T-helper 1 cell treated with Interleukin-12 subunit alpha and Interleukin-12 subunit beta and Interleukin-4 antibody, amounts not matched to agents 30 μg/mL and 1 μg/mL, for 36 hours (primary cell): ENCODE results near the gene TBL3.

Experiments
- H3K27ac Mint-ChIP-seq: one replicate; pipeline ENCODE4 v1.8.0; 2021; ENCODE audit warnings: mild to moderate bottlenecking, mixed read lengths
- H3K27me3 Mint-ChIP-seq: one replicate; pipeline ENCODE4 v1.8.0; 2021; ENCODE audit warnings: low read depth, mixed read lengths
- H3K36me3 Mint-ChIP-seq: one replicate; pipeline ENCODE4 v1.8.0; 2021; ENCODE audit warnings: low read depth, mixed read lengths
- H3K4me1 Mint-ChIP-seq: one replicate; pipeline ENCODE4 v1.8.0; 2021; ENCODE audit warnings: low read depth, mixed read lengths
- H3K4me3 Mint-ChIP-seq: one replicate; pipeline ENCODE4 v1.8.0; 2021; ENCODE audit warnings: mild to moderate bottlenecking, moderate library complexity, mixed read lengths
- H3K9me3 Mint-ChIP-seq: one replicate; pipeline ENCODE4 v1.8.0; 2021; ENCODE audit warnings: mixed read lengths

Gene TBL3

DNA sequence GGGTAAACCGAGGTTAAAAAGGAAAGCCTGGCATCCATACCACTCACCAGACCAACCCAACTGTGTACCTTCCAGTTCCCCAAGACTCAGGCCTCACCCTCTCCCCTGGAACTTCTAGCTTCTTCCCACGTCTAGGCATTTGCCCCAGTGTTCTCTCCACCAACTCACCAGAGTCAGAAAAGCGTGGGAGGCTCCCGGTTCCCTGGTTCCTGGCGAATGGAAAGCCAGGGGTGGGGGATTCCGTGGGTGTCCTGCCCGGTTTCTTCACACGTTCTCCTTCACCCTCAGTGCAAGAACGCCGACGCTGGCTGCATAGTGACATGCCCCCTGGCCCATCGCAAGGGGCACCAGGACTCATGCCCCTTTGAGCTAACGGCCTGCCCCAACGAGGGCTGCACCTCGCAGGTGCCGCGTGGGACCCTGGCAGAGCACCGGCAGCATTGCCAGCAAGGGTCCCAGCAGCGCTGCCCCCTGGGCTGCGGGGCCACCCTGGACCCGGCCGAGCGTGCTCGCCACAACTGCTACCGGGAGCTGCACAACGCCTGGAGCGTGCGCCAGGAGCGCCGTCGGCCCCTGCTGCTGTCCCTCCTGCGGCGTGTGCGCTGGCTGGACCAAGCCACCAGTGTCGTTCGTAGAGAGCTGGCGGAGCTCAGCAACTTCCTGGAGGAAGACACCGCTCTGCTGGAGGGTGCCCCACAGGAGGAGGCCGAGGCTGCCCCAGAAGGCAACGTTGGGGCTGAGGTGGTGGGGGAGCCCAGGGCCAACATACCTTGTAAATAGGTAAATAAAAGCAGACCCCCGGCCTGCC lies 3.5 kb upstream of the TBL3 start:
- no peak overlapping the region for H3K27ac Mint-ChIP-seq
- H3K4me3 Mint-ChIP-seq = no peak overlapping the region
- no peaks in the 10 kb centered on the region for H3K9me3 Mint-ChIP-seq
- H3K36me3 Mint-ChIP-seq = peaks cover 14% of the 10 kb centered on the region
- H3K27me3 Mint-ChIP-seq = no peaks in the 10 kb centered on the region
- H3K4me1 Mint-ChIP-seq = peaks cover 29% of the 10 kb centered on the region

DNA sequence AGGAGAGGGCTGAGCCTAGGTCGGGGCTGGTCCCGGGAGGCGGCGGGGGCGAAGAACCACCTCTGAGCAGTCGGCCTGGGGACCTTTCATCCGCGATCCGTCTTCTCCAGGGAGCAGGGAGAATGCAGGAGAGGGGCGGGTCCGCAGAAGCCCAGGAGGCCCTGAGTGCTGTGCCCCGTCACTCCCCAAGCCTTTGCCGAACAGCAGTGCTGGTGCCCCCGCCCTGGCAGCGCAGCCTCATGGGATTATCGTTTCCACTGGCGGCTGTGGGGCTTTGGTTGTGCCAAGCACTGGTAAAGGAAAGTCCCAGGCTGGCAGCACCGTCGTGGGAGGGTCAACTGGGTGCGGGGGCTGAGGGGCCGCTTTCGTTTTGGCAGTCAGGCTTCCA lies 631 bp downstream of the TBL3 start:
- Mint-ChIP-seq H3K27me3 (no peaks in the 10 kb centered on the region), H3K36me3 (peaks cover 7% of the 10 kb centered on the region)

DNA sequence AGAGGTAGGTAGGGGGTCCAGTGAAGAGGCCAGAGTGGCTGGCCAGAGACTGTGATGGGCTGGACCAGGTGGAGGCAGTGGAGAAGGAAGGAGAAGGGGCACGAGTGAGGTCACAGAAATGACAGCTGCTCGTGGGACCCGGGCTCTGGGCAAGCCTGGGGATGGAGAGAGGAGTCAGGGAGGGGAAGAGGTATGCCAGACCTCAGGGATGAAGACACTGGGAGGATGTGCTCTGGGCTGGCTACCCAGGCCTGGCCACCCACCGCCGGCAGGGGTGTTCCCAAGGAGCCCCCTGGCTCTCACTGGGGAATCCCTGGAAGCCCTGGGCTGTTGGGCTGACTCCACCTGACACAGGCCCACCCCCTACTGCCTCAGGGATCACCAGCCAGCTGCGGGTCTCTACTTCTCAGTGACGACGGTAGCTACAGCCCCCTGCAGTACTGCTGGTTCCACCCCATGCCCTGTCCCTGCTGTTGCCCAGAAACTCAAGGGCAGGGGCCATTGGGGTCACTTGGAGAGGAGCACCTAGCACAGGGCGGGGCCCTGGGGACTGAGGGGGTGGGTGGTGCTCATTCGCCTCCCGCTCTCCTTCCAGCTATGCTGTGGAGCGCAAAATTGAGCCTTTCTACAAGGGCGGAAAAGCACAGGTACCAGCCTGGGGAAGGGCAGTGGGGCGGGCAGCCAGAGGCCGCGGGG lies 1.8 kb downstream of the TBL3 start:
- Mint-ChIP-seq H3K27me3 (no peaks in the 10 kb centered on the region), H3K36me3 (peaks cover 9% of the 10 kb centered on the region), H3K4me1 (peaks cover 16% of the 10 kb centered on the region), H3K27ac (no peak overlapping the region), H3K4me3 (no peak overlapping the region), H3K9me3 (no peaks in the 10 kb centered on the region)

More for the DNA sequence above, 631 bp downstream of the TBL3 start:
- Mint-ChIP-seq H3K27ac (peak overlapping the region; percentile 32), H3K4me3 (peak overlapping the region; percentile 90), H3K9me3 (no peaks in the 10 kb centered on the region), H3K4me1 (peaks cover 16% of the 10 kb centered on the region)

DNA sequence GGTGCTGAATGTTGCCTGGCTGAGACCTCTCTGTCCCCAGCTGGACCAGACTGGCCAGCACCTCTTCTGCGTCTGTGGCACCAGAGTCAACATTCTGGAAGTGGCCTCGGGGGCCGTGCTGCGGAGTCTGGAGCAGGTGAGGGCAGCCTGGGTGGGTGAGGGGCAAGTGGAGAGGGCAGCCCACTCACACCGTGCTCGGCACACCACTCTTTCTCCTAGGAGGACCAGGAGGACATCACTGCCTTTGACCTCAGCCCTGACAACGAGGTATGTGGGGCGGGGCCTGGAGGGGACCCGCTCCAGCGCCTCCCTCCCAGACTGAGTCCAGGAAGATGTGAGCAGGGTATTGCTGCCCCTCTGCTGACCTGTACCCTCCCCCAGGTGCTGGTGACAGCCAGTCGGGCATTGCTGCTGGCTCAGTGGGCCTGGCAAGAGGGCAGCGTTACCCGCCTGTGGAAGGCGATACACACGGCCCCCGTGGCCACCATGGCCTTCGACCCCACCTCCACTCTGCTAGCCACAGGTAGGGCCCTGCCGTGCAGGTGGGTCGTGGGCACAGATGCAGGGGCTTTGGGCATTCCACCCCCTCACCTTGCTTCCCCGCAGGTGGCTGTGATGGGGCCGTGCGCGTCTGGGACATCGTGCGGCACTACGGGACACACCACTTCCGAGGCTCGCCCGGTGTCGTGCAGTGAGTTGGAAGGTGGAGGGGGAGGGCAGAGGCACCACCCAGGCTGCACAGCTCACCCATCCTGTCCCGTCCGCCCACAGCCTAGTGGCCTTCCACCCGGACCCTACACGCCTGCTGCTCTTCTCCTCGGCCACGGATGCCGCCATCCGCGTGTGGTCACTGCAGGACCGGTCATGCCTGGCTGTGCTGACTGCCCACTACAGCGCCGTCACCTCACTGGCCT lies 2.6 kb downstream of the TBL3 start:
- no peak overlapping the region for H3K27ac Mint-ChIP-seq
- H3K36me3 Mint-ChIP-seq = peaks cover 9% of the 10 kb centered on the region
- no peaks in the 10 kb centered on the region for H3K27me3 Mint-ChIP-seq
- no peaks in the 10 kb centered on the region for H3K9me3 Mint-ChIP-seq
- H3K4me1 Mint-ChIP-seq = peaks cover 16% of the 10 kb centered on the region
- no peak overlapping the region for H3K4me3 Mint-ChIP-seq

DNA sequence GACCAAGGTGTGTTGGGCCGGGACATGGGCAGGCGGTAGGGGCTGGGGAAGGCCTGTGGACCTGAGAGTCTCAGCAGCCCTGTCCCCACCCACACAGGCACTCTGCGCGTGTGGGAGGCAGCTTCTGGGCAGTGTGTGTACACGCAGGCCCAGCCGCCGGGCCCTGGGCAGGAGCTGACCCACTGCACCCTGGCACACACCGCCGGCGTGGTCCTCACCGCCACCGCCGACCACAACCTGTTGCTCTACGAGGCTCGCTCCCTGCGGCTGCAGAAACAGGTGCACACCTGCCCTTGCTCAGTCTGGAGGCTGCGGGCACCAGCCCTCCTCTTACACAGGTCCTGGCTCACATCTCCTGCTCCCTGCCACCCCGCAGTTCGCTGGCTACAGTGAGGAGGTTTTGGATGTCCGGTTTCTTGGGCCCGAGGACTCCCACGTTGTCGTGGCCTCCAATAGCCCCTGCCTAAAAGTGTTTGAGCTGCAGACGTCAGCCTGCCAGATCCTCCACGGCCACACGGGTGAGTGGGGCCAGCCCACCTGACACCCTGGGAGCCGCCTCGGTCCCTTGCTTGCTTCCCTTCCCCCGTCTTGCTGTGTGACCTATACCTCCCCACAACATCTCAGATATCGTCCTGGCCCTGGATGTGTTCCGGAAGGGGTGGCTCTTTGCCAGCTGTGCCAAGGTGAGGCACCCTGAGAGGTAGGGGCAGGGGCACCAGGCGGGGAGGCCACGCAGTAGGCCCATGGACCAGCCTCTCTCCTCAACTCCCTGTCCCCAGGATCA lies 3.8 kb downstream of the TBL3 start:
- H3K4me3 Mint-ChIP-seq = no peak overlapping the region

DNA sequence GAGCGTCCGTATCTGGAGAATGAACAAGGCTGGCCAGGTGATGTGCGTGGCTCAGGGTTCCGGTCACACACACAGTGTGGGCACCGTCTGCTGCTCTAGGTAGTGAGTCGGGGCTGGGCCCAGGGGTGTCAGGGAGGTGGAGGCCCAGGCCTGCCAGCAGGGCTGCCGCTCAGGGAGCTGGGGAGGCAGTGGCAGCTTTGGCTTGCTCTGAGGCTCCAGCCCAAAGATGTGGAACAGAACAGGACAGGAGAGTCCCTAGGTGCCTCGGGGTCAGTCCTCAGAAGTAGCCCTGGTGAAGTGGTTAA lies 4.3 kb downstream of the TBL3 start:
- Mint-ChIP-seq H3K9me3 (no peaks in the 10 kb centered on the region), H3K4me1 (peaks cover 12% of the 10 kb centered on the region), H3K4me3 (no peak overlapping the region), H3K36me3 (peaks cover 9% of the 10 kb centered on the region), H3K27ac (no peak overlapping the region), H3K27me3 (peaks cover 10% of the 10 kb centered on the region)

More for the DNA sequence above, 3.8 kb downstream of the TBL3 start:
- Mint-ChIP-seq H3K9me3 (no peaks in the 10 kb centered on the region), H3K4me1 (peaks cover 16% of the 10 kb centered on the region), H3K27ac (no peak overlapping the region), H3K27me3 (peaks cover 4% of the 10 kb centered on the region), H3K36me3 (peaks cover 9% of the 10 kb centered on the region)

GRCh38 chr16:1976951-1977874 lies 5.4 kb downstream of the TBL3 start:
- Mint-ChIP-seq H3K9me3 (no peaks in the 10 kb centered on the region), H3K4me1 (peaks cover 7% of the 10 kb centered on the region), H3K27me3 (peaks cover 20% of the 10 kb centered on the region), H3K27ac (no peak overlapping the region), H3K4me3 (no peak overlapping the region), H3K36me3 (peaks cover 7% of the 10 kb centered on the region)

GRCh38 chr16:1977875-1978268 lies 6.0 kb downstream of the TBL3 start:
- Mint-ChIP-seq H3K36me3 (peaks cover 7% of the 10 kb centered on the region), H3K9me3 (no peaks in the 10 kb centered on the region), H3K27ac (no peak overlapping the region), H3K27me3 (peaks cover 27% of the 10 kb centered on the region), H3K4me3 (no peak overlapping the region), H3K4me1 (peaks cover 3% of the 10 kb centered on the region)

DNA sequence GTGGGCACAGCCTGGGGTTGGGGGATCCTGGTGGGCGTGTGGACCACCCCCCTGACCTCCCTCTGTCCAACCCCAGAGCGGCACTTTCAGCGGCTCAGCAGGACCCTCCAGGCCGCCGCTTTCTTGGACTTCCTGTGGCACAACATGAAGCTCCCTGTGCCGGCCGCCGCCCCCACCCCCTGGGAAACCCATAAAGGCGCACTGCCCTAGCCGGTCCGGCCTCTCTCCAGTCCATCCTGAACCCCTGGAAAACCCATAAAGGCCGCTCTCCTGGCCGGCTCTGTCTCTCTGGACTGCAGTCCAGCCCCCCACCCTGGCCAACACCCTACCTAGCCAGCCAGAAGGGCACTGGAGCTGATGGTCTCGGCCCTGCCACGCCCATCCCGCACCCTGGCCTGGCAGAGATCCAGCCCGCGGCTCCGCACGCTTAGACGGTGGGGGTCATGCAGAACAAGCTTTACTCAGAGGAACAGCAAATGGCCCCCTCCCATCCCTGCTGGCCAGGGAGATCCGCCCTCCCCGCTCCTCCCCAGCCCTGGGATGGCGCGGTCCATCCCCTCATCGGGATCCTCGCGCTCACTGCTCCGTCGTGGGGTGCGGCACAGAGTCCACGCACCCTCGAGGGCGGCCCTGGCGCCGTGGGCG lies 6.7 kb downstream of the TBL3 start:
- peaks cover 31% of the 10 kb centered on the region for H3K27me3 Mint-ChIP-seq
- H3K9me3 Mint-ChIP-seq = no peaks in the 10 kb centered on the region
- H3K4me3 Mint-ChIP-seq = no peak overlapping the region
- H3K36me3 Mint-ChIP-seq = peaks cover 5% of the 10 kb centered on the region
- peaks cover 5% of the 10 kb centered on the region for H3K4me1 Mint-ChIP-seq
- no peak overlapping the region for H3K27ac Mint-ChIP-seq

DNA sequence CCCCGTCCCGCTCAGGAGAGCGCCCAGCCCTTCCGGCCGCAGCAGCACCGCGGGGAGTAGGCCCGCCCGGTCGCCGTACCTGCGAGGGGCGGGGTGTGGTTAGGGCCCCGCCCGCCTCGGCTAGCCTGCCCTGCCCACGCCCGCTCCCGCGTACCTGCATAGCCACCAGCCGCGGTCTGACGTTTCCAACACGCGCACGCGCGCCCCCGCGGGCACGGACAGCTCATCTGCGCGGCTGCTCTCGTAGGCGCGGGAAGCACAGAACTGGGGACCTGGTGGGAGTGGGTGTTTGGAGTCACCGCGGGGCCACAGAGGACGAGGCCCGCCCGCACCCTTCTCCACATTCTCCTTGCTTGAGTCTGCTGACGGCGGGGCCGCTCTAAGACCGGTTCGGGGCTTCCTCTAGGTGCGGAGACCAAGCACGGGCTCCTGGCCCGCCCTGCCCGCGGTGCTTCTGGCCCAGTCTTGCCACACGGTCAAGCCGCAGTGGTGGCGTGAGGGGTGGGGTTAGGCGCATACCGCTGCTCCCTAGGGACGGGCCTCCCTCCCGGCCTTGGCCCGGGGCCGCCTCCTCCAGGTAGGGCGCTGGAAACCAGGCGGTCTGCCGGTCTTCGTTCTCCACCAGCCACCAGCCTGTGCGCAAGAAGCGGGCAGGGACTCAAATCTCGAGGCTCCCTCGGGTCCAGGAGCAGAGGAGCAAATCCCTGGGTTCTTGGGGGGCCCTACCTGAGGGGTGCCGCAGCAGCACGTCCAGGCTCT lies 7.6 kb downstream of the TBL3 start:
- H3K27ac Mint-ChIP-seq = no peak overlapping the region
- H3K9me3 Mint-ChIP-seq = no peaks in the 10 kb centered on the region

GRCh38 chr16:1980030-1980769 lies 8.3 kb downstream of the TBL3 start:
- H3K36me3 Mint-ChIP-seq = peaks cover 2% of the 10 kb centered on the region
- peaks cover 10% of the 10 kb centered on the region for H3K4me1 Mint-ChIP-seq
- peaks cover 31% of the 10 kb centered on the region for H3K27me3 Mint-ChIP-seq
- no peak overlapping the region for H3K4me3 Mint-ChIP-seq
- peak overlapping the region; percentile 20 for H3K27ac Mint-ChIP-seq
- H3K9me3 Mint-ChIP-seq = no peaks in the 10 kb centered on the region

More for the DNA sequence above, 7.6 kb downstream of the TBL3 start:
- peaks cover 31% of the 10 kb centered on the region for H3K27me3 Mint-ChIP-seq
- peaks cover 5% of the 10 kb centered on the region for H3K36me3 Mint-ChIP-seq
- H3K4me1 Mint-ChIP-seq = peaks cover 6% of the 10 kb centered on the region
- H3K4me3 Mint-ChIP-seq = no peak overlapping the region

- H3K4me3 Mint-ChIP-seq = no peak overlapping the region
- peak overlapping the region; percentile 20 for H3K27ac Mint-ChIP-seq
- no peaks in the 10 kb centered on the region for H3K9me3 Mint-ChIP-seq
- peaks cover 14% of the 10 kb centered on the region for H3K4me1 Mint-ChIP-seq
- peaks cover 31% of the 10 kb centered on the region for H3K27me3 Mint-ChIP-seq
- H3K36me3 Mint-ChIP-seq = peaks cover 2% of the 10 kb centered on the region
These were observed 8.9 kb downstream of the TBL3 start for GRCh38 chr16:1980770-1981087.
